ENCODE measurements around the gene INPP4A.

The INPP4A gene

GRCh38 chr2:98510322-98510662, 65.6 kb downstream of the INPP4A start:
- POLR2A ChIA-PET, result interaction anchor here (0.7 kb wide), 1 partner anchor 9 kb away, joined by 3 read pairs; no protein-coding TSS in a partner anchor
- H3K4me3 ChIP-seq (ENCODE audit: control insufficient read depth in 1 of 7, extremely low read depth in 1 of 7, insufficient read depth in 4 of 7, low read depth in 2 of 7, low read length in 6 of 7), result no peak overlapping the region
- DNase-seq, result no peak
- H3K9me3 ChIP-seq (ENCODE audit: control extremely low read depth in 1 of 5, control insufficient read depth in 4 of 5, insufficient read depth in 2 of 5, low read depth in 1 of 5, low read length in 4 of 5), result no peaks in the 10 kb centered on the region
- CTCF ChIA-PET, result no interaction called here
- H3K36me3 ChIP-seq (ENCODE audit: control insufficient read depth in 4 of 4, insufficient read depth in 4 of 4, low read length in 3 of 4), result peaks cover 0 to 9% (median 1%) of the 10 kb centered on the region in 4 experiments
- H3K27me3 ChIP-seq (replicated peaks in 2 of 5; ENCODE audit: control insufficient read depth in 4 of 5, insufficient read depth in 5 of 5, low read length in 4 of 5), result no peaks in the 10 kb centered on the region
- no peak overlapping the region for H3K27ac ChIP-seq (ENCODE audit: insufficient read depth in 1 of 2, low read depth in 1 of 2, low read length in 2 of 2, poor library complexity in 1 of 2, severe bottlenecking in 2 of 2)
- H3K4me1 ChIP-seq (ENCODE audit: control extremely low read depth in 1 of 4, control insufficient read depth in 4 of 4, insufficient read depth in 4 of 4, low read length in 3 of 4), result peaks cover 7 to 61% (median 29%) of the 10 kb centered on the region in 4 experiments
- WGBS (ENCODE audit: insufficient coverage), result 100% methylated on average over 1 of the region's 2 CpGs

- Histone ChIP-seq H3K36me3 (ENCODE audit: control insufficient read depth in 4 of 4, insufficient read depth in 4 of 4, low read length in 3 of 4) (peaks cover 0 to 3% (median 1%) of the 10 kb centered on the region in 4 experiments), H3K4me3 (ENCODE audit: control insufficient read depth in 1 of 7, extremely low read depth in 1 of 7, insufficient read depth in 4 of 7, low read depth in 2 of 7, low read length in 6 of 7) (no peak overlapping the region), H3K4me1 (ENCODE audit: control extremely low read depth in 1 of 4, control insufficient read depth in 4 of 4, insufficient read depth in 4 of 4, low read length in 3 of 4) (peaks cover 0 to 57% (median 21%) of the 10 kb centered on the region in 4 experiments), H3K9me3 (ENCODE audit: control extremely low read depth in 1 of 5, control insufficient read depth in 4 of 5, insufficient read depth in 2 of 5, low read depth in 1 of 5, low read length in 4 of 5) (no peaks in the 10 kb centered on the region), H3K27me3 (replicated peaks in 2 of 5; ENCODE audit: control insufficient read depth in 4 of 5, insufficient read depth in 5 of 5, low read length in 4 of 5) (no peaks in the 10 kb centered on the region), H3K27ac (ENCODE audit: insufficient read depth in 1 of 2, low read depth in 1 of 2, low read length in 2 of 2, poor library complexity in 1 of 2, severe bottlenecking in 2 of 2) (no peak overlapping the region)
- ChIA-PET POLR2A (no interaction called here), CTCF (interaction anchor here (1.0 to 1.1 kb wide), 2 partner anchors 9 to 48 kb away, joined by 3 to 4 read pairs; no protein-coding TSS in a partner anchor)
- no peak for DNase-seq
- 100% methylated on average over 3 of the region's 3 CpGs for whole genome bisulfite sequencing (ENCODE audit: insufficient coverage)
Measured at GRCh38 chr2:98511981-98512380, 67.3 kb downstream of the INPP4A start.

- CTCF ChIA-PET, result no interaction called here
- no peak overlapping the region for H3K27ac ChIP-seq (ENCODE audit: insufficient read depth in 1 of 2, low read depth in 1 of 2, low read length in 2 of 2, poor library complexity in 1 of 2, severe bottlenecking in 2 of 2)
Measured at GRCh38 chr2:98512699-98513098, 68.0 kb downstream of the INPP4A start.

GRCh38 chr2:98514096-98514639, 69.5 kb downstream of the INPP4A start:
- H3K36me3 ChIP-seq (ENCODE audit: control insufficient read depth in 4 of 4, insufficient read depth in 4 of 4, low read length in 3 of 4), result peaks cover 0 to 2% (median under 1%) of the 10 kb centered on the region in 4 experiments
- WGBS (ENCODE audit: insufficient coverage), result 100% methylated on average over 3 of the region's 5 CpGs
- H3K4me3 ChIP-seq (ENCODE audit: control insufficient read depth in 1 of 7, extremely low read depth in 1 of 7, insufficient read depth in 4 of 7, low read depth in 2 of 7, low read length in 6 of 7), result no peak overlapping the region
- peaks cover 0 to 46% (median 12%) of the 10 kb centered on the region in 4 experiments for H3K4me1 ChIP-seq (ENCODE audit: control extremely low read depth in 1 of 4, control insufficient read depth in 4 of 4, insufficient read depth in 4 of 4, low read length in 3 of 4)
- no peak overlapping the region for H3K27ac ChIP-seq (ENCODE audit: insufficient read depth in 1 of 2, low read depth in 1 of 2, low read length in 2 of 2, poor library complexity in 1 of 2, severe bottlenecking in 2 of 2)
- ChIA-PET POLR2A (no interaction called here), CTCF (interaction anchor here (0.9 to 2.3 kb wide), 3 partner anchors 64 to 102 kb away, joined by 3 to 6 read pairs (median 4); no protein-coding TSS in a partner anchor)
- H3K27me3 ChIP-seq (replicated peaks in 2 of 5; ENCODE audit: control insufficient read depth in 4 of 5, insufficient read depth in 5 of 5, low read length in 4 of 5), result no peaks in the 10 kb centered on the region
- H3K9me3 ChIP-seq (ENCODE audit: control extremely low read depth in 1 of 5, control insufficient read depth in 4 of 5, insufficient read depth in 2 of 5, low read depth in 1 of 5, low read length in 4 of 5), result no peaks in the 10 kb centered on the region
- no peak for DNase-seq

More at GRCh38 chr2:98512699-98513098, 68.0 kb downstream of the INPP4A start:
- POLR2A ChIA-PET, result no interaction called here
- Histone ChIP-seq H3K9me3 (ENCODE audit: control extremely low read depth in 1 of 5, control insufficient read depth in 4 of 5, insufficient read depth in 2 of 5, low read depth in 1 of 5, low read length in 4 of 5) (no peaks in the 10 kb centered on the region), H3K27me3 (replicated peaks in 2 of 5; ENCODE audit: control insufficient read depth in 4 of 5, insufficient read depth in 5 of 5, low read length in 4 of 5) (no peaks in the 10 kb centered on the region), H3K4me1 (ENCODE audit: control extremely low read depth in 1 of 4, control insufficient read depth in 4 of 4, insufficient read depth in 4 of 4, low read length in 3 of 4) (peaks cover 0 to 57% (median 20%) of the 10 kb centered on the region in 4 experiments), H3K36me3 (ENCODE audit: control insufficient read depth in 4 of 4, insufficient read depth in 4 of 4, low read length in 3 of 4) (peaks cover 0 to 2% (median under 1%) of the 10 kb centered on the region in 4 experiments), H3K4me3 (ENCODE audit: control insufficient read depth in 1 of 7, extremely low read depth in 1 of 7, insufficient read depth in 4 of 7, low read depth in 2 of 7, low read length in 6 of 7) (no peak overlapping the region)
- no peak for DNase-seq
- 97% methylated on average over 5 of the region's 5 CpGs for WGBS (ENCODE audit: insufficient coverage)

- DNase-seq, result no peak
- POLR2A ChIA-PET, result interaction anchor here (0.6 kb wide), 1 partner anchor 658 kb away, joined by 4 read pairs; no protein-coding TSS in a partner anchor
Measured at GRCh38 chr2:98514879-98515249, 70.2 kb downstream of the INPP4A start.

GRCh38 chr2:98515250-98515991, 70.8 kb downstream of the INPP4A start:
- WGBS (ENCODE audit: insufficient coverage), result 54% methylated on average over 6 of the region's 13 CpGs
- H3K4me3 ChIP-seq (ENCODE audit: control insufficient read depth in 1 of 7, extremely low read depth in 1 of 7, insufficient read depth in 4 of 7, low read depth in 2 of 7, low read length in 6 of 7), result peak overlapping the region in 2 of 7 experiments; percentile 52
- no peaks in the 10 kb centered on the region for H3K9me3 ChIP-seq (ENCODE audit: control extremely low read depth in 1 of 5, control insufficient read depth in 4 of 5, insufficient read depth in 2 of 5, low read depth in 1 of 5, low read length in 4 of 5)
- DNase-seq, result peak; percentile 41 to 83 (median 81)
- peaks cover 0 to 40% (median 12%) of the 10 kb centered on the region in 4 experiments for H3K4me1 ChIP-seq (ENCODE audit: control extremely low read depth in 1 of 4, control insufficient read depth in 4 of 4, insufficient read depth in 4 of 4, low read length in 3 of 4)
- peaks cover 0 to 9% (median 6%) of the 10 kb centered on the region in 4 experiments for H3K36me3 ChIP-seq (ENCODE audit: control insufficient read depth in 4 of 4, insufficient read depth in 4 of 4, low read length in 3 of 4)
- POLR2A ChIA-PET, result interaction anchor here (0.6 kb wide), 1 partner anchor 657 kb away, joined by 4 read pairs; no protein-coding TSS in a partner anchor
- no peaks in the 10 kb centered on the region for H3K27me3 ChIP-seq (replicated peaks in 2 of 5; ENCODE audit: control insufficient read depth in 4 of 5, insufficient read depth in 5 of 5, low read length in 4 of 5)
- peak overlapping the region in 1 of 2 experiments; percentile 39 for H3K27ac ChIP-seq (ENCODE audit: insufficient read depth in 1 of 2, low read depth in 1 of 2, low read length in 2 of 2, poor library complexity in 1 of 2, severe bottlenecking in 2 of 2)
- CTCF ChIA-PET, result interaction anchor here (0.7 to 2.3 kb wide), 8 partner anchors 10 to 105 kb away, joined by 3 to 8 read pairs (median 4); no protein-coding TSS in a partner anchor

More at GRCh38 chr2:98514879-98515249, 70.2 kb downstream of the INPP4A start:
- H3K4me1 ChIP-seq (ENCODE audit: control extremely low read depth in 1 of 4, control insufficient read depth in 4 of 4, insufficient read depth in 4 of 4, low read length in 3 of 4), result peaks cover 0 to 40% (median 12%) of the 10 kb centered on the region in 4 experiments
- H3K36me3 ChIP-seq (ENCODE audit: control insufficient read depth in 4 of 4, insufficient read depth in 4 of 4, low read length in 3 of 4), result peaks cover 0 to 5% (median 4%) of the 10 kb centered on the region in 4 experiments
- WGBS (ENCODE audit: insufficient coverage), result 50% methylated on average over 1 of the region's 4 CpGs
- peak overlapping the region in 1 of 2 experiments; percentile 39 for H3K27ac ChIP-seq (ENCODE audit: insufficient read depth in 1 of 2, low read depth in 1 of 2, low read length in 2 of 2, poor library complexity in 1 of 2, severe bottlenecking in 2 of 2)
- H3K4me3 ChIP-seq (ENCODE audit: control insufficient read depth in 1 of 7, extremely low read depth in 1 of 7, insufficient read depth in 4 of 7, low read depth in 2 of 7, low read length in 6 of 7), result peak overlapping the region in 2 of 7 experiments; percentile 52
- no peaks in the 10 kb centered on the region for H3K9me3 ChIP-seq (ENCODE audit: control extremely low read depth in 1 of 5, control insufficient read depth in 4 of 5, insufficient read depth in 2 of 5, low read depth in 1 of 5, low read length in 4 of 5)
- H3K27me3 ChIP-seq (replicated peaks in 2 of 5; ENCODE audit: control insufficient read depth in 4 of 5, insufficient read depth in 5 of 5, low read length in 4 of 5), result no peaks in the 10 kb centered on the region
- CTCF ChIA-PET, result interaction anchor here (0.7 to 2.3 kb wide), 5 partner anchors 9 to 103 kb away, joined by 3 to 6 read pairs (median 3); no protein-coding TSS in a partner anchor
